ENCODE results near the gene FGFR3. TPM values are rescaled to one million over a fixed set of nuclear protein-coding genes. Genes with fewer than 3 reads are reported as not detected.

FGFR3 gene
- total and polyA plus RNA-seq, 2 of the 4 experiments (the other 2 are of a cell fraction), result 0.18 to 0.67 TPM

DNA sequence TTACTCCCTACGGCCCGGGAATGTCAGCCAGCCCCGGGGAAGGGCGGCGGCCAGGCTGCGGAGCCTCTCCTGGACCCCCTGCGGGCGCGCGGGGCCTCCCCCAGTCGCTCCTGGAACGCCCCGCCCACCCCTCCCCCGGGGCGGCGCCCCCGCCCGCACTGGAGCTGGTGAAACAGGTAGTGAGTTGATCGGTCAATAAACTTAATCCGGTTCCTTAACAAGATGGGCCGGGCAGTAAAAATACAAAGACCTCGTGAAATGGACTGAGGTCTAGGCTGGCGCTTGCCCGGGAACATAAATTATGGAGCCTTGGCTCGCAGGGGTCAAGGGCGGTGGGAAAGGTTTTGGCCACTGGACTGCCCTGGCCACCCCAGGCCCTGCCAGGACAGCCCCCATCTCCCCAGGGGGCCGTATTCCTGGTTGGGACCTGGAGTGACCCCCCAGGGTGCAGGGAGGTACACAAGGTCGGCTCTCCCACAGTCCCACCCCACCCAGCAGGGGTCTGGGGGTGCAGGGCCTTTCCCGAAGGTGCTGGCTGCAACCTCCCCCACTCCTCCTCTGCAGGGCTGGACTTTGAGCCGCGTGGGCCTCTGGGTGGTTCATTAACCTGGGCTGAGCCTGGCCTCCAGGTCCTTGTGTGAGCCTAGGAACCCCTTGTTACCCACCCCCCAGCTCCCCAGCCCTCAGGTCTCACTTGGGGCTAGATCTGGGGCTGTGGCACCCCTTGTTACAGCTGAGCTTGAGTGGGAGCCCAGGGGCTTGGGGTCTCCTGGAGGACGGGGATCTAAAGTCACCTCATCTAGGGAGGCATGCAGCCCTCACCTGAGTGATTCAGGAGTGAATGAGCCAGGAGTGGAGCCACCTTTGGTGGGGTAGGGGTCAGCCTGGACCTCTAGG is 2.5 kb downstream of the FGFR3 start:
- Histone ChIP-seq H3K4me1 (ENCODE audit: control insufficient read depth, insufficient read depth, low read length) (peaks cover 2% of the 10 kb centered on the region; the same call in 1 of the 2 replicates), H4K91ac (ENCODE audit: insufficient read depth, low read depth, low read length) (no peak overlapping the region), H4K20me1 (ENCODE audit: insufficient read depth, low read length) (peaks cover 6% of the 10 kb centered on the region; the same call in 1 of the 2 replicates), H3K9ac (ENCODE audit: low read depth, low read length) (no peak overlapping the region), H3K14ac (replicated peaks; ENCODE audit: low read depth, low read length) (no peak overlapping the region), H2BK15ac (ENCODE audit: low read depth, low read length) (no peak overlapping the region), H3K4me3 (ENCODE audit: insufficient read depth, low read depth, low read length) (no peak overlapping the region), H2BK20ac (ENCODE audit: low read depth, low read length) (no peak overlapping the region), H2BK5ac (ENCODE audit: low read depth, low read length, poor library complexity, severe bottlenecking) (no peak overlapping the region), H3K27ac (ENCODE audit: insufficient read depth, low read length) (no peak overlapping the region), H3K56ac (ENCODE audit: extremely low read depth, insufficient read depth, low read length) (no peak overlapping the region), H3K4ac (ENCODE audit: low read depth, low read length) (no peak overlapping the region), H2AFZ (replicated peaks; ENCODE audit: low read length, poor library complexity) (no peak overlapping the region), H4K5ac (ENCODE audit: low read depth, low read length) (no peak overlapping the region), H3K79me1 (ENCODE audit: low read depth in 1 of 2, low read length in 2 of 2) (no peaks in the 10 kb centered on the region), H3K18ac (ENCODE audit: low read depth, low read length) (no peak overlapping the region), H2BK120ac (ENCODE audit: low read depth, low read length) (no peak overlapping the region), H2AK5ac (ENCODE audit: low read depth, low read length) (no peak overlapping the region), H2AK9ac (replicated peaks; ENCODE audit: low read depth, low read length, poor library complexity) (no peak overlapping the region), H3K36me3 (ENCODE audit: control insufficient read depth, insufficient read depth, low read length) (no peaks in the 10 kb centered on the region), H4K8ac (ENCODE audit: low read depth in 2 of 2, low read length in 2 of 2) (no peak overlapping the region), H3K9me1 (ENCODE audit: insufficient read depth, low read length) (no peaks in the 10 kb centered on the region), H3K9me3 (ENCODE audit: control insufficient read depth, insufficient read depth, low read length) (no peaks in the 10 kb centered on the region), H3K4me2 (ENCODE audit: low read depth, low read length) (no peak overlapping the region), H3K27me3 (ENCODE audit: control insufficient read depth, insufficient read depth, low read length) (peaks cover 51% of the 10 kb centered on the region), H3K23ac (ENCODE audit: low read depth, low read length) (no peak overlapping the region)
- no peak for TF ChIP-seq NFE2L2 (IDR thresholded peaks at IDR 0.05; ENCODE audit: low read depth, low read length)
- DNase-seq (no peak), ATAC-seq (ENCODE audit: low read depth) (no peak)
- dilution Hi-C loops (cut with HindIII; ENCODE audit: low sequenced_read_pairs, unreplicated experiment) (no loop called here), intact Hi-C loops (cut with micrococcal nuclease) (no loop called here), in situ Hi-C loops (cut with MboI; ENCODE audit: low sequenced_read_pairs) (no loop called here)
- ChIA-PET POLR2A (ENCODE audit: unreplicated experiment) (no interaction called here), CTCF (no interaction called here)
- 80% methylated on average over 1 of the region's 32 CpGs; no CpG with 5 or more reads in 1 of the 2 experiments for WGBS, 2 experiments (ENCODE audit: extremely low coverage in 2 of 2, insufficient read length in 1 of 2)
- BruUV-seq (replicated peaks), result no TSS peak
